ENCODE results near the gene PRKN.

PRKN gene

DNA sequence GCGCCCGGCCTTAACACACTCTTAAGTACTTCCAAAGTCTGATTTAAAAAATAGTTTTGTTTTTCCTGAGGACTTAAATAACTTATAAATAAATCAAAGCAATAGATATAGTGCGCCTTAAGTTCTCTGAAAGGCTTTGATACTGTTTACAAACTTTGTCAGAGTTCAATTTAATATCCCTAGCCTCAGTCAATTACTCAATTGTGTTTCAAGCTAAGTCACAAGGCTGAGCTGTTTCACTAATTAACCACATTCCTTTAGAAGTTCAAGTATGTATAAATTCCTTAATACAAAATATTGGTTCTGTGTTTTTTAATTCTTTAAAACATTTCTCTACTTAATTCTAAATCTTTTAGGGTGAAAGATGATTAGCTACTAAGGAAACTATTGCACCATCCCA is 1275.3 kb downstream of the PRKN start:
- no peak overlapping the region for H3K4me3 ChIP-seq (ENCODE audit: low read length)

DNA sequence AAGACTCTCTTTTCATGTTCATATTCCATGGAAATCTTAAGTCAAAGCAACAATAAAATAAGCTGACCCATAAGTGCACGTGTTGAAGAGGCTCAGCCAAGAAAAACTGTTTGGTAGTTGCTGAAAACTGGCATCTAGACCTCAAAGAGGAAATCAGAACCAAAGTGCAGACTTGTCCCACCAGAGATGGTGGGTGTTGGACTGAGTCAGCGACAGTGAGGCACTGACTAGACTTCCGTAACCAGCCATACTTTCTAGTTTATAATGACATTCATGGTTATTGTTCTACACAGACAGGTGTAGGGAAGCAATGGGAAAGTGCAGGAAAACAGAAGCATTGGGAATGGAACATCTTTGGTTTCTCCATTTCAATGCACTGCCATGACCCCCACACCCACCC is 1278.0 kb downstream of the PRKN start:
- H3K4me3 ChIP-seq (ENCODE audit: low read length): no peak overlapping the region
- TF ChIP-seq, protein P1, sequence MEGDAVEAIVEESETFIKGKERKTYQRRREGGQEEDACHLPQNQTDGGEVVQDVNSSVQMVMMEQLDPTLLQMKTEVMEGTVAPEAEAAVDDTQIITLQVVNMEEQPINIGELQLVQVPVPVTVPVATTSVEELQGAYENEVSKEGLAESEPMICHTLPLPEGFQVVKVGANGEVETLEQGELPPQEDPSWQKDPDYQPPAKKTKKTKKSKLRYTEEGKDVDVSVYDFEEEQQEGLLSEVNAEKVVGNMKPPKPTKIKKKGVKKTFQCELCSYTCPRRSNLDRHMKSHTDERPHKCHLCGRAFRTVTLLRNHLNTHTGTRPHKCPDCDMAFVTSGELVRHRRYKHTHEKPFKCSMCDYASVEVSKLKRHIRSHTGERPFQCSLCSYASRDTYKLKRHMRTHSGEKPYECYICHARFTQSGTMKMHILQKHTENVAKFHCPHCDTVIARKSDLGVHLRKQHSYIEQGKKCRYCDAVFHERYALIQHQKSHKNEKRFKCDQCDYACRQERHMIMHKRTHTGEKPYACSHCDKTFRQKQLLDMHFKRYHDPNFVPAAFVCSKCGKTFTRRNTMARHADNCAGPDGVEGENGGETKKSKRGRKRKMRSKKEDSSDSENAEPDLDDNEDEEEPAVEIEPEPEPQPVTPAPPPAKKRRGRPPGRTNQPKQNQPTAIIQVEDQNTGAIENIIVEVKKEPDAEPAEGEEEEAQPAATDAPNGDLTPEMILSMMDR (IDR thresholded peaks at IDR 0.05; ENCODE audit: insufficient read depth, low read depth, low read length, missing control alignments): no peak
- DNase-seq (ENCODE audit: low read depth): no peak

More for the DNA sequence above, 1275.3 kb downstream of the PRKN start:
- no peak for DNase-seq (ENCODE audit: low read depth)
- TF ChIP-seq, protein P1 (IDR thresholded peaks at IDR 0.05; ENCODE audit: insufficient read depth, low read depth, low read length, missing control alignments): no peak

DNA sequence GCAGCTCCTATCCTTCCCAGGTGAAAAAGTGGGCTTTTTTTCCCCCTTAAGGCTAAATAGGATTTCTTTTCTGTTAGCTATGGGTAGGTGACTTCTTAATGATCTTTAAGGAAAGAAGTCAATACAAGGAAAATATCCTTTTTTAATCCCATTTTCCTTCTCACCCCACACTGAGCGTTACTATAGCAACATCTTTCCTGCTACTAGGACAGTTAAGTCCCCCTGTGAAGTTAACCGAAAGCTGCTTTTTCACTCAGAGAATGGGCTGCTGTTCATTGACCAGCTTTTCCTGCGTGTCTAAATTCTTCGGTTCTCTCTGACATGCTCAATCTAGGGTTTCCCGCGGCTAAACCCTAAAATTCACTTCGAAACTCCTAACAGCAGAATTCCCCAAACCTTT is 1280.6 kb downstream of the PRKN start:
- TF ChIP-seq, protein P1 (IDR thresholded peaks at IDR 0.05; ENCODE audit: insufficient read depth, low read depth, low read length, missing control alignments): no peak
- no peak for DNase-seq (ENCODE audit: low read depth)
- no peak overlapping the region for H3K4me3 ChIP-seq (ENCODE audit: low read length)

DNA sequence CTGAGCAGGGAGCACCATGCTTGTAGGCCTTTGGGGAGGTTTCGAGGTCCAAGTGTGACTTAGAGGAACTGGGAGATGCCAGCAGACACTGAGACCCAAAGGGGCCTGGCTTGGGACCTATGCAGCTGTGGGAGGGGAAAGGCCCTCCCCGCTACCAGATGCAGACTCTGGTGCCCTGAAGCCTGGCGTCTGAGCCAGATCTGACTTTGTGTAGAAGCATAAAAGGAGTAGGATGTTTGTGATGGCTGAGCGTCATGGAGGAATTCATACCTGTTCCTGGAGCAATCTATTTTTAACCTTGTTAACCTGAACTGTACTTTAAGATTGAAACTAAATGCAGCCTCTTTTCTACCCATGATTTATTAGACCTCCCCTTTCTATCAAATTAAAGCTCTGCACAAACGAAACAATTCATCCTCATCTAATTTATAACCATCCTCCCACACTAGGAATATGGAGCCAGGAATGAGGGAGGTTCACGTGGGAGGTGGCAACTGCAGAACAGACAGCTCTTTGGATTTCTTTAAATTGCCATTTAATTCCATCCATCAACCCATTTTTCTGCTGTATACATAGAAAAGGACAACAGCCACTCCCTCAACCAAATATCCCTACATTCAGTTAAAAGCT is 1281.2 kb downstream of the PRKN start:
- TF ChIP-seq, protein P1 (IDR thresholded peaks at IDR 0.05; ENCODE audit: insufficient read depth, low read depth, low read length, missing control alignments): no peak
- no peak for DNase-seq (ENCODE audit: low read depth)
- H3K4me3 ChIP-seq (ENCODE audit: low read length): no peak overlapping the region

DNA sequence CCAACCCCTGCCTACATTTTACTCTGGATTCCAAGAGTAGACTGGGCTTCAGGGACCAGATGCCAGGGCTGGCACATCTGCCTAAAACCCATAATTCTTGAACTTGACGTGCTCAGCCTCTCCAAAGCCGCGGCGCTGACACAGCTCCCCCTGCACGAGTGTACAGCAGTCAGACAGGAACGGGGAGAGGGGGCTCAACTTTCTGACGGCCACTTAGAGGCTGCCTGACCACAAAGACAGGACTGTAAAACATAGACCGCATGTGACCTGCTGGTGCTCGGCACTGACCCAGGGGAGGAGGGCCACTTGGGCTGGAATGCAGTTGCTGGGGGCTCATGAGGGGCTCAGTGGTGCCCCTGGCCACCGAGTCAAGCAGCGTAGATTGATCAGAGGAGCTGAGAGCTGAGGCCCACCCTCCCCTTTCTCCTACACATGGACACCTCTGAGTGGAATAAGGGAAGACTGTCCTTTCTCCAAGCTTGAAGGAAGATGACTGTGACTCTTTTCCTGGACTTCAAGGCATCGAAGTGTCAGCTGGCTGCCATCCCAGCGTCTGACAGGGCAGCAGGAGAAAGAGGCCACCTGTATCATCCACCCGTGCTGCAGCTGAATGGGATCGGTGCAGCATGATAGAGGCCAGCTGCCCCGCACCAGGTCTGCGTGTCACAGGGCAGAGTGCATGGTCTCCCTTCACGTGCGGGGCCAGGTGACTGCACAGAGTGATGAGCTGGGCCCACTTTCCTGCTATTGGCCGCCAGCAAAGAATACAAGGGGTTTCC is 1282.4 kb downstream of the PRKN start:
- DNase-seq (ENCODE audit: low read depth): no peak

DNA sequence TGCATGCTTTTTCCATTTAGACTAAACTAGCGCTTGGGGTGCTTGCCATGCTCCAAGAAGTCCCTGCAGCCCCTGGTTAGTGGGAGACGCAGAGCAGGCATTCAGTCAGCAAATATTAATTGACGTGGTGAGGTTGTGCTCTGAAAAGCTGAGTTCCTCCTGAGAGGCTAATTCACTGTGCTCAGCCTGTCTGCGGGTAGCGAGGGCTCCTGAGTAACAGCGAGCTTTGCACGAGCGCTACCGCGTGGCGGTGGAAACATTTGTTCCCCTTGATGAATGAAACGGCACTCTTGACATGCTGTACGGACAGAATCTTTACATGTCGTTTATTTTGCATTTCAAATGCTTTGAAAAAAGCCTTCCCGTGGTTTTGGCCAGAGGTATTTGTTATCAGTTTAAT is 1283.1 kb downstream of the PRKN start:
- peak; percentile 50 for DNase-seq (ENCODE audit: low read depth)

More for the DNA sequence above, 1282.4 kb downstream of the PRKN start:
- TF ChIP-seq, protein P1 (IDR thresholded peaks at IDR 0.05; ENCODE audit: insufficient read depth, low read depth, low read length, missing control alignments): no peak
- no peak overlapping the region for H3K4me3 ChIP-seq (ENCODE audit: low read length)

More for the DNA sequence above, 1283.1 kb downstream of the PRKN start:
- TF ChIP-seq, protein P1 (IDR thresholded peaks at IDR 0.05; ENCODE audit: insufficient read depth, low read depth, low read length, missing control alignments): peak; percentile 37
- no peak overlapping the region for H3K4me3 ChIP-seq (ENCODE audit: low read length)

All from epithelial cell of esophagus (primary cell).